Measurements from ENCODE around the gene LRRC49. TPM values are rescaled to one million over a fixed set of nuclear protein-coding genes. Genes with fewer than 3 reads are reported as not detected.

Gene LRRC49, protein sequence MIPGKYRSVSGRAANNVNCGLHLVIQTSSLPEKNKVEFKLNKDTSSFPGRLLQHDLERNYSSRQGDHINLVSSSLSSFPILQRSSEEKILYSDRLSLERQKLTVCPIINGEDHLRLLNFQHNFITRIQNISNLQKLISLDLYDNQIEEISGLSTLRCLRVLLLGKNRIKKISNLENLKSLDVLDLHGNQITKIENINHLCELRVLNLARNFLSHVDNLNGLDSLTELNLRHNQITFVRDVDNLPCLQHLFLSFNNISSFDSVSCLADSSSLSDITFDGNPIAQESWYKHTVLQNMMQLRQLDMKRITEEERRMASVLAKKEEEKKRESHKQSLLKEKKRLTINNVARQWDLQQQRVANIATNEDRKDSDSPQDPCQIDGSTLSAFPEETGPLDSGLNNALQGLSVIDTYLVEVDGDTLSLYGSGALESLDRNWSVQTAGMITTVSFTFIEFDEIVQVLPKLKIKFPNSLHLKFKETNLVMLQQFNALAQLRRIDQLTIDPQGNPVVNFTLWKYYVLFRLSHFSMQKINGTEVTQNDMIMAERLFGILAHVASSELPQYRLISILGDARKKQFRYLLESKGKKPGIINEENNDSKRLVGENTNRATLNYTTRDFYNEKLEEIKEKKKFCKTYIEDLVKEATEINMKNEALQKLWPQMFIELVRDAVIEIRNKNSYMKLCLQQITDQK
- 86.6 TPM for total RNA-seq
- long read RNA-seq, partial matches to known transcripts, result 35 of 45 reads
- long read RNA-seq, other reads (novel, unspliced or antisense), result 7 of 45 reads

DNA sequence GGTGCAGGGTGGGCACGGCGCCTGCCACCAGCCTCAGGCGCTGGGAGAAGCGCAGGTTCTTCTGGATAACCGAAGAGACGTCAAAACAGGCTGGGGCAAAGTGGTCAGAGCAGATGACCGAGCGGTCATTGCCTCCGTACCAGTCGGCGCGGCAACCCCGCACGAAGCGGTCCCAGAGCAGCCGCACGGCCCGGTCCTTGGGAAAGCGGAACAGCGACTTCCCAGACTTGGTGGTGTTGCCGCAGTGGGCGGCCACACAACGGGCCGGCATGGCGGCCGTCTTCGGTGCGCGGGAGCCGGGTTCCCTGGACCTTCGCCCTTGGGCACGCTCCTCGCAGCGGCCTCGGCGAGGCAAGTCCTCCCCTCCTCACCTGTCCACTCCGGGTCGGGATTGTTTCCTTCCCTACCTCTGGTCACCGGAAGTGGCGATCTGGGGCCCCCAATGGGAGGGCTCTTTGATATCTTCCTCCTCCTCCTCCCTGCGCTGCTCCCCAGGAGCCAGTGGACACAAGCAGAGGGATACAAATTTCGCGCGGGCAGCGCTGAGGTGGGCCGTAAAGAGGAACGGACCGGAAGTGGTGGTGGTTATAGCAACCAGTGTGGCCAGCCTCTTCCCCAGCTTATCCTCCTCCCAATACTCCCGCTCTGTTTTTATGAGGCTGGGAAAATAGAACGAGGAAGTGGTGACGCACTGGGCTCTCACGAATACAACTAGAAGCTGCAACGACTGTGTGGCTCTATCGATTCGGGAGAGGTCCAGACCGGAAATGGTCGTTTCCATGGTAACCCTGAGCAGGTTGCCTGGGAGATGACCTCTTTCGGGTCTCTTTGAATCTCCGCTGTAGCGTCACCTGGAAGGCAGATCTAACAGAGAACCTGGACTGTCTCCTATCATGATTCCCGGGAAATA is at the start of gene LRRC49, which contains the start of gene THAP10:
TSS of gene LRRC49 (plus strand) at position 825 of the 910 bp plus-strand sequence. CDS start at position 894, 69 bp downstream.
TSS of gene THAP10 (minus strand) at position 432 of the 910 bp plus-strand sequence. CDS start at position 271, 161 bp downstream.
- Histone ChIP-seq H3K9me3 (replicated peaks) (no peaks in the 10 kb centered on the region), H3K4me1 (peaks cover 26% of the 10 kb centered on the region), H3K36me3 (peaks cover 5% of the 10 kb centered on the region), H3K27ac (replicated peaks) (peak within 1 kb of the TSS; percentile 78), H3K27me3 (ENCODE audit: low read depth) (no peaks in the 10 kb centered on the region), H3K4me3 (peak within 1 kb of the TSS; percentile 82)
- intact Hi-C loops (cut with micrococcal nuclease), result loop anchor here (10.0 kb wide), 1 partner anchor 213 kb away; no protein-coding TSS in a partner anchor
- peak; percentile 85 for DNase-seq
- TF ChIP-seq, protein P1, sequence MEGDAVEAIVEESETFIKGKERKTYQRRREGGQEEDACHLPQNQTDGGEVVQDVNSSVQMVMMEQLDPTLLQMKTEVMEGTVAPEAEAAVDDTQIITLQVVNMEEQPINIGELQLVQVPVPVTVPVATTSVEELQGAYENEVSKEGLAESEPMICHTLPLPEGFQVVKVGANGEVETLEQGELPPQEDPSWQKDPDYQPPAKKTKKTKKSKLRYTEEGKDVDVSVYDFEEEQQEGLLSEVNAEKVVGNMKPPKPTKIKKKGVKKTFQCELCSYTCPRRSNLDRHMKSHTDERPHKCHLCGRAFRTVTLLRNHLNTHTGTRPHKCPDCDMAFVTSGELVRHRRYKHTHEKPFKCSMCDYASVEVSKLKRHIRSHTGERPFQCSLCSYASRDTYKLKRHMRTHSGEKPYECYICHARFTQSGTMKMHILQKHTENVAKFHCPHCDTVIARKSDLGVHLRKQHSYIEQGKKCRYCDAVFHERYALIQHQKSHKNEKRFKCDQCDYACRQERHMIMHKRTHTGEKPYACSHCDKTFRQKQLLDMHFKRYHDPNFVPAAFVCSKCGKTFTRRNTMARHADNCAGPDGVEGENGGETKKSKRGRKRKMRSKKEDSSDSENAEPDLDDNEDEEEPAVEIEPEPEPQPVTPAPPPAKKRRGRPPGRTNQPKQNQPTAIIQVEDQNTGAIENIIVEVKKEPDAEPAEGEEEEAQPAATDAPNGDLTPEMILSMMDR (IDR thresholded peaks at IDR 0.05; ENCODE audit: borderline replicate concordance), result no peak

DNA sequence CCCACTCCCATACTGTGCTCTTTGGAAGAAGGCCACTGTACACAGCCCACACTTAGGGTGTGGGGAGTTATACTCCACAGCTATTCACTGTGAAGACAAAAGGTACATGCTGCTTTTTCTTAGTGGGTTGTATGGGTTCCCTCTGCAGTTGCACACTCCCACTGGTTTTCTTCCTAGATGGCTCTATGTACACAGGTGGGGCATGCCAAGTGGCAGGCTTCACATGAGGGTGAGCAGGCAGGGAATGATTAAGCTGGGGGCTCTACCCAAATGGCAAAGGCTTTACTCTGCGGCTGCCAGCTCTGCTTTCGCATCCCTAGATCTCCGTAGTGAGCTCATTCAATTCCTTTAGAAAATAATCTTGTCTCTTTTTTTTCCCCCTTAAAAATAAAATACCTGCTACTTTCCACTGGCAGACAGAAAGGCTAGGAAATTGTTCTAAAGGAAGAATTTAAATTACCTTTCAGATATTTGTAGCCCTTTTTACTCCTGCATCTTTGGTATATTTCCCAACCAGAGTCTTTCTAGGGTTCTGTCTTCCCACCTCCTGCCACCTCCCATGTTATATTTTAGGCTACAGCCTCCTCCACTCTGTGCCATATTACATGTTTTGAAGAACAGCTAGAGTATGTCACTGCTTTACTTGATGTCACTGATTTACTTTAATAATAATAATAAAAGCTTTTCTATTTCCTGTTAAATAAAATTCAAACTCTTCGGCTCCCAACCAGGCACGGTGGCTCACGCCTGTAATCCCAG is 46.8 kb upstream of the LRRC49 start:
- Histone ChIP-seq H3K4me1 (peaks cover 24% of the 10 kb centered on the region), H3K9me3 (replicated peaks) (no peaks in the 10 kb centered on the region), H3K27ac (replicated peaks) (no peak overlapping the region), H3K27me3 (ENCODE audit: low read depth) (no peaks in the 10 kb centered on the region), H3K36me3 (peaks cover 4% of the 10 kb centered on the region), H3K4me3 (no peak overlapping the region)
- TF ChIP-seq, protein P1 (IDR thresholded peaks at IDR 0.05; ENCODE audit: borderline replicate concordance), result no peak
- intact Hi-C loops (cut with micrococcal nuclease), result no loop called here
- no peak for DNase-seq

DNA sequence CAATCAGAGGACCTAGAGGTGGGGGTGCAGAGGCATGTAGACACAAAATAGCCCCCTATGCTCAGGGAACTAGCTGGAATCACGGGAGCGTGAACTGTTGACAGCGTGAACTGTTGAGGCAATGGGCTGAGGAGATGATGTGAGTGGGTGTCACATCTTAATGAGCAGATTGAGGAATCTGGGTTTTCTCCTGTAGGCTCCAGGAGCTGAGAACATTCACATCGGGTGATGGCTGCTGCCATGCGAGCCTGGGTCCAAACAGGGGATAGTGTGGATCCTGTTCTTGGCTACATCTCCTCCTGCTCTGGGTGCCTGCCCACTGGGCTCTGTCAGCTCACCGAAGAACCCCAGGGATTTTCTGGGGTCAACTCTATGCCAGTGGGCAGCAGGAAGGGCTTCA is 40.7 kb upstream of the LRRC49 start:
- intact Hi-C loops (cut with micrococcal nuclease), result no loop called here
- no peak for DNase-seq
- TF ChIP-seq, protein P1 (IDR thresholded peaks at IDR 0.05; ENCODE audit: borderline replicate concordance), result no peak
- H3K9me3 ChIP-seq (replicated peaks), result no peaks in the 10 kb centered on the region
- H3K4me1 ChIP-seq, result peaks cover 61% of the 10 kb centered on the region
- H3K4me3 ChIP-seq, result peak overlapping the region; percentile 88
- H3K36me3 ChIP-seq, result peaks cover 13% of the 10 kb centered on the region
- no peaks in the 10 kb centered on the region for H3K27me3 ChIP-seq (ENCODE audit: low read depth)
- peak overlapping the region; percentile 95 for H3K27ac ChIP-seq (replicated peaks)

DNA sequence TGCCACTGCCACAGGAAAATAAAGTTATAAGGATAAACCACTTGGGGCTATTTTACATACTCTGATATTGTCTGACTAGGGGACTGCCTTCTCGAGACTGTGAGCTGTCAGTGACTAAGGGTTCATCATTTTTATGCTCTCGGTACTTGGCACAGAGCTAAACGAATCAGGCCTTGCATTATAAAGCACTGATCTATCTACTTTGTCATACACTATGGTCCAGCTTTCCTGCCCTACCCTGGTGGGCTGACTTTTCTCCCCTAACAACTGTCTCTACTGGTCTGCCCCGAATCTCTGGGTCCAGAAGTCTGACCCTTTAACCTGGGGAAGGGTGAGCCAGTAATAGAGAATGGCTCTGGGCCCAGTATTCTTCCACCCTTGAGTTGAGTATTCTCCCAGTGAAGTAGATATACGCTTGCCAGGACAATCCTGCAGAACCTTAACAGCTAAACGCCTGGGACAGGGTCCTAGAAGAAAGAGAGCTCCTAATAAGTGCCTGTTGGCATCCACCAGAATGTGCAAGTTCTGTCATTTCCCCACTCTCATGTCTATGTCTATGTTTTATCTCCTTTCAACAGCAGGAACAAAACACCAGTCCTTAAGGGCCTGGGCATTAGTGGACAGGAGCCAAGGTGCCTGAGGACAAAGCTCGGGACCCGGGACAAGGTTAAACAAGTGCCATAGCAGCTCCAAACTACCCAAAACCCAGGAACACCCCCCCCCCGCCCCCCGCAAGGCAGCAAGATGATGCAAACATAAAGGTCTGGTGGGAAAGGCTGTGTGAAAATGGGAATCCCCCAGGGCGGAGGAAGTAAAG is 39.9 kb upstream of the LRRC49 start:
- no peak for DNase-seq
- H3K4me1 ChIP-seq, result peaks cover 68% of the 10 kb centered on the region
- no peaks in the 10 kb centered on the region for H3K27me3 ChIP-seq (ENCODE audit: low read depth)
- TF ChIP-seq, protein P1 (IDR thresholded peaks at IDR 0.05; ENCODE audit: borderline replicate concordance), result no peak
- no peaks in the 10 kb centered on the region for H3K9me3 ChIP-seq (replicated peaks)
- H3K36me3 ChIP-seq, result peaks cover 13% of the 10 kb centered on the region
- H3K27ac ChIP-seq (replicated peaks), result peak overlapping the region; percentile 95
- peak overlapping the region; percentile 88 for H3K4me3 ChIP-seq
- intact Hi-C loops (cut with micrococcal nuclease), result no loop called here

All from left ventricle myocardium inferior (tissue), 1 donor.